ENCODE results near the gene LGSN. TPM values are rescaled to one million over a fixed set of nuclear protein-coding genes. Genes with fewer than 3 reads are reported as not detected.

Gene LGSN
- polyA plus RNA-seq, 2 of the 4 experiments (the other 2 are of a cell fraction): 11.2 to 39.2 TPM

GRCh38 chr6:63267046-63267445 lies 52.7 kb downstream of the LGSN start:
- Histone ChIP-seq H3K4me1 (no peaks in the 10 kb centered on the region), H3K27ac (no peak overlapping the region), H3K9me3 (no peaks in the 10 kb centered on the region), H3K4me3 (no peak overlapping the region), H3K4me2 (no peak overlapping the region)
- DNase-seq (ENCODE audit: low read depth in 1 of 2, low spot score in 1 of 2) (no peak), ATAC-seq (no peak), FAIRE-seq (no peak)
- ChIA-PET POLR2A (no interaction called here), CTCF (no interaction called here)
- TF ChIP-seq KDM5A (IDR thresholded peaks at IDR 0.05) (no peak), POLR2AphosphoS2 (conservative IDR thresholded peaks at IDR 0.05; ENCODE audit: low read length) (no peak), MYC (IDR thresholded peaks at IDR 0.05; ENCODE audit: borderline replicate concordance, low read length) (no peak), ESRRA (IDR thresholded peaks at IDR 0.05; ENCODE audit: borderline replicate concordance, low read length) (no peak), SMC3 (IDR thresholded peaks at IDR 0.05) (no peak), RNF2 (IDR thresholded peaks at IDR 0.05; ENCODE audit: borderline replicate concordance, low read depth) (no peak), REST (IDR thresholded peaks at IDR 0.05) (no peak), PBX3 (IDR thresholded peaks at IDR 0.05) (no peak), PHF8 (IDR thresholded peaks at IDR 0.05; ENCODE audit: borderline replicate concordance, low read depth) (no peak), CHD4 (IDR thresholded peaks at IDR 0.05; ENCODE audit: borderline replicate concordance) (no peak), FOSB (CRISPR knock-in tag; IDR thresholded peaks at IDR 0.05) (no peak), MAX (IDR thresholded peaks at IDR 0.05) (no peak), TP53 (CRISPR knock-in tag; IDR thresholded peaks at IDR 0.05) (no peak), CBX8 (IDR thresholded peaks at IDR 0.05) (no peak)
- WGBS (ENCODE audit: missing lambda C conversion rate): 80% methylated on average over 4 of the region's 4 CpGs

- WGBS (ENCODE audit: missing lambda C conversion rate): 41% methylated on average over 3 of the region's 3 CpGs
- ATAC-seq: no peak
- Histone ChIP-seq H3K9me3 (no peaks in the 10 kb centered on the region), H3K27ac (no peak overlapping the region), H3K4me2 (no peak overlapping the region), H3K4me1 (no peaks in the 10 kb centered on the region), H3K4me3 (no peak overlapping the region)
- TF ChIP-seq ZC3H11A (IDR thresholded peaks at IDR 0.05): no peak
- no peak for TF ChIP-seq EHMT2 (IDR thresholded peaks at IDR 0.05; ENCODE audit: low read depth)
- TF ChIP-seq EP300 (IDR thresholded peaks at IDR 0.05): no peak
- no peak for TF ChIP-seq CEBPB (IDR thresholded peaks at IDR 0.05)
- ChIA-PET POLR2A (no interaction called here), CTCF (no interaction called here)
- no peak for FAIRE-seq
- DNase-seq (ENCODE audit: low read depth in 1 of 2, low spot score in 1 of 2): no peak
Observed at GRCh38 chr6:63263444-63263843, 56.3 kb downstream of the LGSN start.

GRCh38 chr6:63261820-63262219 lies 58.0 kb downstream of the LGSN start:
- Histone ChIP-seq H3K4me1 (no peaks in the 10 kb centered on the region), H3K4me3 (no peak overlapping the region), H3K27ac (no peak overlapping the region), H3K9me3 (no peaks in the 10 kb centered on the region), H3K4me2 (no peak overlapping the region)
- DNase-seq (ENCODE audit: low read depth in 1 of 2, low spot score in 1 of 2): no peak
- FAIRE-seq: no peak
- TF ChIP-seq BHLHE40 (IDR thresholded peaks at IDR 0.05; ENCODE audit: low read depth, low read length): no peak
- no peak for TF ChIP-seq RARB (CRISPR knock-in tag; IDR thresholded peaks at IDR 0.05)
- no peak for TF ChIP-seq NR3C1 (IDR thresholded peaks at IDR 0.05)
- no peak for TF ChIP-seq HOXA7 (CRISPR knock-in tag; IDR thresholded peaks at IDR 0.05)
- TF ChIP-seq CHD4 (IDR thresholded peaks at IDR 0.05; ENCODE audit: borderline replicate concordance): no peak
- no peak for TF ChIP-seq KDM5A (IDR thresholded peaks at IDR 0.05)
- no peak for TF ChIP-seq POLR2AphosphoS2 (conservative IDR thresholded peaks at IDR 0.05; ENCODE audit: low read length)
- no peak for TF ChIP-seq EP300 (IDR thresholded peaks at IDR 0.05)
- no peak for TF ChIP-seq JUN (IDR thresholded peaks at IDR 0.05)
- TF ChIP-seq ELK1 (IDR thresholded peaks at IDR 0.05; ENCODE audit: low read depth, low read length): no peak
- TF ChIP-seq CHD2 (IDR thresholded peaks at IDR 0.05; ENCODE audit: low read length, partially characterized antibody): no peak
- no peak for TF ChIP-seq CEBPB (IDR thresholded peaks at IDR 0.05)
- TF ChIP-seq HOXB13 (CRISPR knock-in tag; IDR thresholded peaks at IDR 0.05; ENCODE audit: low read depth): no peak
- no peak for TF ChIP-seq ZFP36 (IDR thresholded peaks at IDR 0.05; ENCODE audit: borderline replicate concordance, partially characterized antibody)
- 51% methylated on average over 3 of the region's 3 CpGs for WGBS (ENCODE audit: missing lambda C conversion rate)
- ChIA-PET POLR2A (no interaction called here), CTCF (interaction anchor here (0.6 kb wide), 1 partner anchor 319 kb away, joined by 3 read pairs; no protein-coding TSS in a partner anchor)
- ATAC-seq: no peak
